NT2/D1 (cell line): Measurements from ENCODE around the gene COL8A1.

Experiments used
- SUZ12 ChIP-seq: IDR thresholded peaks from 2 replicates; pipeline ENCODE4 v1.6.1; 2011; ENCODE audit not compliant: insufficient read length, insufficient read depth; ENCODE audit errors: extremely low read depth
- YY1 ChIP-seq: IDR thresholded peaks from 2 replicates; pipeline ENCODE4 v1.6.1; 2011; ENCODE audit not compliant: insufficient read length, insufficient read depth
- ZNF274 ChIP-seq: IDR thresholded peaks from 2 replicates; pipeline ENCODE4 v1.6.1; 2011; ENCODE audit warnings: mild to moderate bottlenecking, low read depth, low read length

DNA sequence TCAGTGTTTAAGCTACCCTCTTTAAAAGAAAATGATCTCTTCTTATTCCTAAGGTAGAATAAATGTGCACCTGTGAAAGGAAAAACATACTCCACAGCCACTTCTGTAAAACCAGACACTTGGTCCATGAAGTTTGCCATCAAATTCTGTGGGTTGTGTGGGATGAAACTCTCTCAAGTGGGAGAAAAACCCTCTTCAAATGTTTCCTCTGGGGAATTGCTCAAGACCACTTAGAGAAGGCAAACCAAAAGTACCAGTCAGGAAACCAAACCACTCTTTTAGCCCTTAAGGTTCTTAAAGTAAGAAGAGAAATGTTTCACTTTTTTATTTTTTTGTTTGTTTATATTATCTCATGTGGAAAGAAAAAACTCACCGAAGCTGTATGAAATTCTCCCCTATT is 1.2 kb downstream of the COL8A1 start:
- TF ChIP-seq ZNF274 = no peak
- no peak for TF ChIP-seq SUZ12
- no peak for TF ChIP-seq YY1
